Stomach smooth muscle (tissue), 2 donors: ENCODE measurements around the gene HYLS1.
"Not testable (repeated sequence)": the region's sequence is repeated elsewhere in the genome, so short reads cannot be mapped to it uniquely, and the experiment has no call there.

Experiments
- H3K27ac ChIP-seq: one replicate; pipeline ENCODE4 v1.7.0; 2013; ENCODE audit warnings: mild to moderate bottlenecking, low read length, inconsistent platforms
- H3K27me3 ChIP-seq, 2 donors: one replicate each; pipeline ENCODE4 v1.7.0; 2013; ENCODE audit warnings: low read length in 2 of 2; ENCODE audit not compliant: insufficient read depth in 2 of 2, control insufficient read depth in 1 of 2
- H3K36me3 ChIP-seq, 2 donors: one replicate each; pipeline ENCODE4 v1.7.0; 2013; ENCODE audit warnings: low read length in 2 of 2; ENCODE audit not compliant: control insufficient read depth in 2 of 2, insufficient read depth in 2 of 2
- H3K4me1 ChIP-seq: one replicate; pipeline ENCODE4 v1.7.0; 2013; ENCODE audit warnings: low read length; ENCODE audit not compliant: control insufficient read depth, insufficient read depth
- H3K4me3 ChIP-seq, 2 donors: one replicate each; pipeline ENCODE4 v1.7.0; 2013; ENCODE audit warnings: low read length in 2 of 2
- H3K9ac ChIP-seq, 2 donors: one replicate each; pipeline ENCODE4 v1.7.0; 2013; ENCODE audit warnings: low read length in 2 of 2, mild to moderate bottlenecking in 1 of 2
- H3K9me3 ChIP-seq, 2 donors: one replicate each; pipeline ENCODE4 v1.7.0; 2013; ENCODE audit warnings: low read length in 2 of 2; ENCODE audit not compliant: control insufficient read depth in 2 of 2
- donor health status: healthy.
- donor health status: Pancreatic carcinoma.

The HYLS1 gene

DNA sequence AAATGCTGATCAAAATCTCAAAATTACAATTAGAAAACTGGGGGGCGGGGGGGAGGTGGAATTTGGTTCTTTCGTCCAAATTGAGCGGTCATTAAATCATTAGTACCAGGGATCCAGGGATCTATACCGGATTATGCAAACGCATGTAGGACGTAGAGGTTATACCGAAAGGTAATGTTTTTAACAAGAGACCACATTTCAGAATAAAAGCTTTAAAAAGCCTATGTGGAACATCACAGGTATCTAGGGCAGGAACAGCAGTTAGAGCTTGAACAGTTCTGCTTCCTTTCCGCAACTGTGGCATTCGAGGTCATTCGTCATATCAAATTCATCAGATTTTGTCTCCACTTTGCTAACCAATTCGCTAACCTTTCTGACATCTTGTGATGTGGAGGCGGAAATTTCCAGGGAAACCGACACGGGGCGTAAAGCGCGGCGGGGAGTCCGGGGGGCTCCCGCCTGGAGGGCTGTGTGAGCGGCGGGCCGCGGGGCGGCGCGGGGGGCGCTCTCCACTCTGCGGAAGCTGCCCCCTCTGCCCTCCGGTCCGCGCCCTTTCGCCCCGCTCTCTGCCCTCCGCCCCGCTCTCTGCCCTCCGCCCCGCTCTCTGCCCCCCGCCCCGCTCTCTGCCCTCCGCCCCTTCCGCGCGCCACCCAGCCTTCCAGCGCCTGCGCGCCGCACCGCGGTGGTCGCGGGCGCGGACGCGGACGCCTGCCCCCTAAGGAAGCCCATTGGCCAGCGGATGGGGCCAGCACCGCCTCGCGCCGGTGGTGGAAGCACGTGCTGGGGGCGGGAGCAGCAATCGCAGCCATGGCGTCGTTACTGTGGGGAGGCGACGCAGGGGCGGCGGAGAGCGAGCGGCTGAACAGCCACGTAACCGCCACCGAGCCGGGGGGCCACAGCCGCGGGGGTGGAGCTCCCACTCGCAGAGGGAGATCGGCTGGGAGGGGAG, 16.5 kb downstream of the HYLS1 start, which contains the start of gene DDX25:
Gene DDX25 (plus strand): TSS at position 798 of the 949 bp plus-strand sequence. CDS start 10 bp downstream, at position 808.
- peaks cover 13 to 21% of the 10 kb centered on the region in 2 donors for H3K27me3 ChIP-seq
- H3K4me3 ChIP-seq, result peak within 1 kb of the TSS; percentile 66 to 92
- peaks cover 8 to 12% of the 10 kb centered on the region in 2 donors for H3K36me3 ChIP-seq
- no peak within 1 kb of the TSS for H3K9ac ChIP-seq
- no peak within 1 kb of the TSS for H3K27ac ChIP-seq
- no peaks in the 10 kb centered on the region for H3K9me3 ChIP-seq
- H3K4me1 ChIP-seq, result peaks cover 15% of the 10 kb centered on the region

DNA sequence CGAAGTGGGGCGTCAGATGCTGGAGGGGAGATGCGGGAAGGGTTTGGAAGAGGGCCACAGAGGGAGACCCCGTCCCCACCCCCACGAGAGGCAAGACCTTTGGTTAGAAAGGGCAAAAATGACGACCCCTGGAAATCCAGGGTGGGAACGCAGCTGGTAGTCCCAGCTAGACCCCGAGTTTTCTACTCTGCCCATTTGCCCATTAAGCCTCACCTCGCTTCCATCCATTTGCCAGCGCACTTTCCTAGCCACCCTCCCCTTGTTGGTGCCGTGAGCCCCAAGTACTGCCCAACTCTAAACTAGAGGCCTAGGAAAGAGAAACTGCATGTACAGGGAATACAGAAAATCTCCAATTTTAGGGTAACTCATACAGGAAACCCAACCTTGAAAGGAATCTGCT, 17.2 kb downstream of the HYLS1 start:
- H3K4me1 ChIP-seq, result peaks cover 15% of the 10 kb centered on the region
- H3K27ac ChIP-seq, result no peak overlapping the region
- no peak overlapping the region for H3K9ac ChIP-seq
- H3K27me3 ChIP-seq, result peaks cover 13 to 21% of the 10 kb centered on the region in 2 donors
- H3K36me3 ChIP-seq, result peaks cover 4 to 6% of the 10 kb centered on the region in 2 donors
- no peaks in the 10 kb centered on the region for H3K9me3 ChIP-seq
- H3K4me3 ChIP-seq, result peak overlapping the region in 1 of 2 donors; percentile 40

DNA sequence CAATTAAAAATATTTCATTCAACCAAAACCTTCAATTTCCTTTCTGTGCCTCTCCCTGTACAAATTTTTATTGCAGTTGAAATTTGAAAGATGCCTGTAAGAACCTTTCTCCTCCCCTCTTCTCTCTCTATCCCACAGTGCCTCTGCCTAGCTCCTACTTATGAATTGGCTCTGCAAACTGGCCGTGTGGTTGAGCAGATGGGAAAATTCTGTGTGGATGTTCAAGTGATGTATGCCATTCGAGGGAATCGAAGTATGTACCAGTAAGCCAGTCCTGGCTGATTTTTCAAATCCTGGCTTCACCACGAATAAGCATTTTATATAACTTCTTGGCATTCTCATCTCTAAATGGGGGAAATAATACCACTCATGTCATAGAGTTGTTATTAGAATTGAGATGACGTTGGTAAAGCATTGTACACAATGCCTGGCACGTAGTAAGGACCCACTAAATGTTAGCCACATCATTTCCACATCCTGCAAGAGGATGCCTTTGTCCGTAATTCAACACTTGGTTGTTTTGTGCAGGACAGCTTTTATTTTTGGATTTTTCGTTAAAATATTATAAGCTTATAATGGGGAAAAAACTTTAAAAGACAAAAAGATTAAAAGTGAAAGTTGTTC, 22.9 kb downstream of the HYLS1 start:
- Histone ChIP-seq H3K4me3 (no peak overlapping the region), H3K9ac (no peak overlapping the region), H3K36me3 (no peaks in the 10 kb centered on the region), H3K4me1 (no peaks in the 10 kb centered on the region), H3K27me3 (peaks cover 2 to 4% of the 10 kb centered on the region in 2 donors), H3K27ac (no peak overlapping the region), H3K9me3 (no peaks in the 10 kb centered on the region)

DNA sequence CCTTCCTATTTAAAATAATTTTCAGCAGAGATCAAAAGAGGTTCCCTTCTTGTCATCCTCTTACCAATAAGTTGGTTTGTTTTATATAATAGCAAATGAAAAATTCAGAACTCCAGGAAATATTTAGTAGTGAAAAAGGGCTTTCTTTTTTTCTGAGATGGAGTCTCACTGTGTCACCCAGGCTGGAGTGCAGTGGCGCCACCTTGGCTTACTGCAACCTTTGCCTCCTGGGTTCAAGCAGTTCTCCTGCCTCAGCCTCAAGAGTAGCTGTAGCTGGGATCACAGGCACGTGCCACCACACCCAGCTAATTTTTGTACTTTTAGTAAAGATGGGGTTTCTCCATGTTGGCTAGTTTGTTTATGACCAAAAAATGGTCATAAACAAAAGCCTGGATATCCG, 27.1 kb downstream of the HYLS1 start:
- not testable (repeated sequence) for H3K27me3 ChIP-seq

GRCh38 chr11:125916683-125917347, 29.3 kb downstream of the HYLS1 start:
- Histone ChIP-seq H3K27me3 (peaks cover 0 to 4% of the 10 kb centered on the region in 2 donors), H3K9ac (no peak overlapping the region), H3K36me3 (no peaks in the 10 kb centered on the region), H3K4me1 (no peaks in the 10 kb centered on the region), H3K27ac (no peak overlapping the region), H3K9me3 (no peaks in the 10 kb centered on the region), H3K4me3 (no peak overlapping the region)

More for the DNA sequence above, 27.1 kb downstream of the HYLS1 start:
- H3K9ac ChIP-seq, H3K4me1 ChIP-seq, H3K4me3 ChIP-seq, H3K27ac ChIP-seq, H3K9me3 ChIP-seq, H3K36me3 ChIP-seq: not testable (repeated sequence)

GRCh38 chr11:125918140-125918840, 30.8 kb downstream of the HYLS1 start:
- H3K27me3 ChIP-seq, result peaks cover 0 to 4% of the 10 kb centered on the region in 2 donors
- no peak overlapping the region for H3K27ac ChIP-seq
- H3K9ac ChIP-seq, result no peak overlapping the region
- no peaks in the 10 kb centered on the region for H3K4me1 ChIP-seq
- H3K36me3 ChIP-seq, result no peaks in the 10 kb centered on the region
- H3K4me3 ChIP-seq, result no peak overlapping the region
- no peaks in the 10 kb centered on the region for H3K9me3 ChIP-seq

- Histone ChIP-seq H3K36me3 (no peaks in the 10 kb centered on the region), H3K9me3 (no peaks in the 10 kb centered on the region), H3K9ac (no peak overlapping the region), H3K27ac (no peak overlapping the region), H3K27me3 (peaks cover 0 to 4% of the 10 kb centered on the region in 2 donors), H3K4me3 (no peak overlapping the region), H3K4me1 (no peaks in the 10 kb centered on the region)
Measured at GRCh38 chr11:125921042-125921441, 33.6 kb downstream of the HYLS1 start.

GRCh38 chr11:125922156-125922555, 34.7 kb downstream of the HYLS1 start:
- H3K4me1 ChIP-seq, result no peaks in the 10 kb centered on the region
- H3K36me3 ChIP-seq, result no peaks in the 10 kb centered on the region
- no peak overlapping the region for H3K9ac ChIP-seq
- H3K27ac ChIP-seq, result no peak overlapping the region
- no peaks in the 10 kb centered on the region for H3K9me3 ChIP-seq
- no peaks in the 10 kb centered on the region for H3K27me3 ChIP-seq
- no peak overlapping the region for H3K4me3 ChIP-seq

DNA sequence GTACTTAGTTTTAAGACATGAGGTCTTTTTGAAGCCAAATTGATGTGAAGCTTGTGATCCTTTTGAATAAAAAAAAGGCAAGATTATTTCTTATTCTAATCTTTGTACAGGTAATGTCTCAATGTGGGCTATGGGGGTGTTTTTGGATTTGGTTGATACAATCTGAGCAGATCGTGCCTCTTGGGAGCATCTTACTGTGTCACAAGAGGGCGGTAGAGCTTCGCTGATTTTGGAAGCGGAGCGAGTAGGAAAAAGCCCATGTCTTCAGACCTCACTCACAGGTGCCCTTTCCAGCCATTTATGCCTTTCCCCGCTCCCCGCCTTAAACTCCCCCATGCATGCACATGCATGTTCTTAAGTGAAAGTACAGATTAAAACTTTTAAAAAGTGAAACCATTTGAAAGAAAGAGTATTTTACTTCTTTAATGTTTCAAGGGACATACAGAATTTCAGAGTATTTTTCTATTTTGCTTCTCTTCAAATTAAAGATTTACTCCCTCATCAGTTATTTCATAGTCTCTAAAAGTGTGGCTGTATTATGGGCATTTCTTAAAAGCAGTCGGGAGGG, 35.6 kb downstream of the HYLS1 start:
- Histone ChIP-seq H3K27me3 (no peaks in the 10 kb centered on the region), H3K9me3 (no peaks in the 10 kb centered on the region), H3K9ac (no peak overlapping the region), H3K4me3 (no peak overlapping the region), H3K27ac (no peak overlapping the region), H3K4me1 (no peaks in the 10 kb centered on the region), H3K36me3 (no peaks in the 10 kb centered on the region)

- Histone ChIP-seq H3K27ac (no peak overlapping the region), H3K36me3 (no peaks in the 10 kb centered on the region), H3K4me3 (no peak overlapping the region)
Measured at GRCh38 chr11:125923633-125924032, 36.2 kb downstream of the HYLS1 start.

More at GRCh38 chr11:125923633-125924032, 36.2 kb downstream of the HYLS1 start:
- Histone ChIP-seq H3K27me3 (no peaks in the 10 kb centered on the region), H3K9ac (no peak overlapping the region), H3K4me1 (no peaks in the 10 kb centered on the region), H3K9me3 (no peaks in the 10 kb centered on the region)
